MM.1S (cell line): ENCODE measurements around the gene SCAANT1.

Source experiments
- DNase-seq: peaks from one replicate; pipeline ENCODE4 v3.0.0-alpha.2; 2015
- H2AFZ ChIP-seq: fragments of 300-600 bp; sonication (generic); 2 replicates; pipeline ENCODE4 v1.6.0; 2016; ENCODE audit warnings: antibody characterized with exemption, low read length
- H3F3A ChIP-seq: fragments of 300-600 bp; sonication (generic); 2 replicates; pipeline ENCODE4 v1.6.1; 2016; ENCODE audit warnings: mild to moderate bottlenecking, antibody characterized with exemption, low read length, moderate library complexity, mixed read lengths; ENCODE audit not compliant: insufficient read depth
- H3K27ac ChIP-seq: fragments of 300-600 bp; sonication (generic); 2 replicates; pipeline ENCODE4 v1.5.1; 2016; ENCODE audit warnings: mild to moderate bottlenecking, low read length
- H3K27me3 ChIP-seq: fragments of 300-600 bp; sonication (generic); replicated peaks from 2 replicates; pipeline ENCODE4 v1.6.0; 2016; ENCODE audit warnings: low read length; ENCODE audit not compliant: insufficient read depth
- H3K36me3 ChIP-seq: fragments of 300-600 bp; sonication (generic); replicated peaks from 2 replicates; pipeline ENCODE4 v1.6.1; 2016; ENCODE audit warnings: mild to moderate bottlenecking, low read length, mixed read lengths; ENCODE audit not compliant: insufficient read depth
- H3K4me1 ChIP-seq: fragments of 300-600 bp; sonication (generic); 2 replicates; pipeline ENCODE4 v1.6.1; 2016; ENCODE audit warnings: low read length, mixed read lengths
- H3K4me2 ChIP-seq: fragments of 300-600 bp; sonication (generic); 2 replicates; pipeline ENCODE4 v1.6.0; 2016; ENCODE audit warnings: low read depth, low read length
- H3K4me3 ChIP-seq: fragments of 300-600 bp; sonication (generic); 2 replicates; pipeline ENCODE4 v1.5.1; 2016; ENCODE audit warnings: low read length, mixed read lengths
- H3K79me2 ChIP-seq: fragments of 300-600 bp; sonication (generic); 2 replicates; pipeline ENCODE4 v1.6.1; 2016; ENCODE audit warnings: mixed run types, low read length, mixed read lengths
- H3K9ac ChIP-seq: fragments of 300-600 bp; sonication (generic); 2 replicates; pipeline ENCODE4 v1.6.1; 2016; ENCODE audit warnings: low read length, mixed read lengths
- H3K9me2 ChIP-seq: fragments of 300-600 bp; sonication (generic); replicated peaks from 2 replicates; pipeline ENCODE4 v1.6.1; 2016; ENCODE audit warnings: mild to moderate bottlenecking, low read length, mixed read lengths; ENCODE audit not compliant: insufficient read depth
- H3K9me3 ChIP-seq: fragments of 300-600 bp; sonication (generic); replicated peaks from 2 replicates; pipeline ENCODE4 v1.6.1; 2016; ENCODE audit warnings: mild to moderate bottlenecking, low read length, mixed read lengths; ENCODE audit not compliant: insufficient read depth
- H4K20me1 ChIP-seq: fragments of 300-600 bp; sonication (generic); 2 replicates; pipeline ENCODE4 v1.6.1; 2016; ENCODE audit warnings: mild to moderate bottlenecking, low read length, moderate library complexity, mixed read lengths; ENCODE audit not compliant: insufficient read depth
- CTCF ChIP-seq: fragments of 300-600 bp; sonication (generic); IDR thresholded peaks from 2 replicates; pipeline ENCODE4 v1.5.1; 2016; ENCODE audit warnings: antibody characterized with exemption, low read length, mixed read lengths
- EZH2 ChIP-seq: fragments of 300-600 bp; sonication (generic); optimal IDR thresholded peaks from 2 replicates; pipeline ENCODE3; 2017; ENCODE audit warnings: low read depth, mild to moderate bottlenecking, antibody characterized with exemption, low read length, mixed read lengths
- EZH2phosphoT487 ChIP-seq: fragments of 300-600 bp; sonication (generic); IDR thresholded peaks from 2 replicates; pipeline ENCODE4 v1.6.1; 2018; ENCODE audit warnings: antibody characterized with exemption, low read length

The SCAANT1 gene

DNA sequence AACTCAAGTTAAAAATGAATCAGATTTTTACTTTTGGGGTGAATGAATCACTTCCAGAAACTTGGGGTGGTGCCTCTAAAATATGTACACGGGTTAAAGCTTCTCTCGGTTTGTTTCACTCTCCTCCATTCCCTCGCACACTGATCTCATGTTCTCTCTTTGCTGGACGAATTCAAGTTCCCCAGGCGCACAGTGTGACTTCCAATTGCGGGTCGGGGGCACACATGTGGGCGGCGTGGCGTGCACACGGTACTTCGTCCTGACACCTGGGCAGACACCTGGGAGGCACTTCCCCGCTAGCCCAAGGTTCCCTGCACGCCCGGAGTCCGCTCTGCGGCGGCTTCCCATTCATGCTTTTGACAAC lies 692 bp downstream of the SCAANT1 start:
- no peak for DNase-seq
- peak overlapping the region; percentile 79; the same call in 1 of the 2 replicates for H3K27ac ChIP-seq
- H3K9me3 ChIP-seq = no peaks in the 10 kb centered on the region
- H3K9me2 ChIP-seq = no peaks in the 10 kb centered on the region
- H3K36me3 ChIP-seq = no peaks in the 10 kb centered on the region
- TF ChIP-seq CTCF = no peak
- TF ChIP-seq EZH2 = no peak
- TF ChIP-seq EZH2phosphoT487 = no peak
- H3K4me2 ChIP-seq = peak overlapping the region; percentile 85
- H3K27me3 ChIP-seq = no peaks in the 10 kb centered on the region
- peak overlapping the region; percentile 69 for H3K9ac ChIP-seq
- H3K79me2 ChIP-seq = peaks cover 38% of the 10 kb centered on the region
- H2AFZ ChIP-seq = peak overlapping the region; percentile 49
- H3K4me3 ChIP-seq = peak overlapping the region; percentile 71
- no peaks in the 10 kb centered on the region for H4K20me1 ChIP-seq
- H3F3A ChIP-seq = peaks cover 25% of the 10 kb centered on the region
- H3K4me1 ChIP-seq = peaks cover 21% of the 10 kb centered on the region

DNA sequence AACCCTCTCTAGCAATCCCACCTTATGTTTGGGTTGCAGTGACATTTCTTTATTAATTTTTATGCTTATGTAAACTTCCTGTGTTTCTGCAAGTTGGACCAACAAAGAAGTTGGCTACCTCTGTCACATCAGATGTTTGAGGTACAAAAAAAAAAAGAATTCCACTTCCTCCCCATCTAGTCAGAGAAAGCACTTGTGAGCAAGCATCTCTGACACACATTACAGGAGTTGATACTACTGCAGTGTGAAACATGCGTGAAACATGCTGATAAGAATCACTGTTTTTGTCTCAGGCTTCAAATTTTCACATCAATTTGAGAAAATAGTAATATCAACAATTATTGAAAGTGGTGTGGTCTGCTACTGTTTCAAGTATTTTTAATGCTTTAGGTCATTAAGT lies 1.3 kb downstream of the SCAANT1 start:
- H3K4me3 ChIP-seq = peak overlapping the region; percentile 71
- DNase-seq = peak; percentile 43

GRCh38 chr3:63910001-63910400 lies 2.2 kb downstream of the SCAANT1 start:
- Histone ChIP-seq H3K4me2 (no peak overlapping the region), H3K79me2 (peaks cover 28% of the 10 kb centered on the region), H2AFZ (no peak overlapping the region), H3K27me3 (no peaks in the 10 kb centered on the region), H3K9me3 (no peaks in the 10 kb centered on the region), H3K4me1 (peaks cover 21% of the 10 kb centered on the region), H3K36me3 (no peaks in the 10 kb centered on the region), H3K9ac (no peak overlapping the region), H3K9me2 (no peaks in the 10 kb centered on the region), H3K4me3 (no peak overlapping the region), H3F3A (peaks cover 25% of the 10 kb centered on the region), H3K27ac (no peak overlapping the region), H4K20me1 (no peaks in the 10 kb centered on the region)
- DNase-seq = no peak
- TF ChIP-seq EZH2 (no peak), CTCF (no peak), EZH2phosphoT487 (no peak)

More for the DNA sequence above, 1.3 kb downstream of the SCAANT1 start:
- Histone ChIP-seq H2AFZ (peak overlapping the region; percentile 49; the same call in 1 of the 2 replicates), H3K27ac (peak overlapping the region; percentile 79; the same call in 1 of the 2 replicates), H3K36me3 (no peaks in the 10 kb centered on the region), H3K27me3 (no peaks in the 10 kb centered on the region), H3F3A (peaks cover 25% of the 10 kb centered on the region), H3K79me2 (peaks cover 32% of the 10 kb centered on the region), H4K20me1 (no peaks in the 10 kb centered on the region), H3K4me2 (peak overlapping the region; percentile 85), H3K4me1 (peaks cover 21% of the 10 kb centered on the region), H3K9ac (peak overlapping the region; percentile 69; the same call in 1 of the 2 replicates), H3K9me3 (no peaks in the 10 kb centered on the region), H3K9me2 (no peaks in the 10 kb centered on the region)
- TF ChIP-seq EZH2 (no peak), EZH2phosphoT487 (no peak)

DNA sequence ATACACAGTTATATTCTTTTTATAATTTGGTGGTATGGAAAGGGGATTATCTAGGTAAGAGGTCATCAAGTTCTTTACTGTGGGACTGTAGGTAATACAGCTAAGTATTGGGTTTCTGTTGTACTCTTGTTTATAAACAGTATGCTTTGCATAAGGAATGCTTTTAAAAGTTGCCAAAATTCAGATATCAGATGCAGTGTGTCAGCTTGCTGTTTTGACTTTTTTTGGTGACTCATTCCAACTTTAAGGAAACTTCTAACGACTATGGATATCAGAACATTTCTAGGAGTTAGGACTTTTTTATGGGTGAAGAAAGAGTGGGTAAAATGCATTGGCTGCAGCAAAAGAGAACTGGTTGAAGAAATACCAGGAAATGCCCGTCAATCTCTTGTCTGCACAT lies 2.8 kb downstream of the SCAANT1 start:
- H3F3A ChIP-seq = peaks cover 25% of the 10 kb centered on the region
- H2AFZ ChIP-seq = no peak overlapping the region
- H3K27ac ChIP-seq = no peak overlapping the region
- H3K27me3 ChIP-seq = no peaks in the 10 kb centered on the region
- H3K4me2 ChIP-seq = no peak overlapping the region
- peaks cover 21% of the 10 kb centered on the region for H3K4me1 ChIP-seq
- TF ChIP-seq CTCF = no peak
- no peak for TF ChIP-seq EZH2phosphoT487
- no peak for TF ChIP-seq EZH2
- no peaks in the 10 kb centered on the region for H3K9me3 ChIP-seq
- DNase-seq = no peak
- peaks cover 24% of the 10 kb centered on the region for H3K79me2 ChIP-seq
- H3K9ac ChIP-seq = no peak overlapping the region
- no peaks in the 10 kb centered on the region for H3K36me3 ChIP-seq
- no peak overlapping the region for H3K4me3 ChIP-seq
- H3K9me2 ChIP-seq = no peaks in the 10 kb centered on the region
- no peaks in the 10 kb centered on the region for H4K20me1 ChIP-seq
